ENCODE data around the gene MVB12B. TPM values are rescaled to one million over a fixed set of nuclear protein-coding genes. Genes with fewer than 3 reads are reported as not detected.

The MVB12B gene
- total RNA-seq, 2 experiments from 2014 or later = 2.6 TPM

DNA sequence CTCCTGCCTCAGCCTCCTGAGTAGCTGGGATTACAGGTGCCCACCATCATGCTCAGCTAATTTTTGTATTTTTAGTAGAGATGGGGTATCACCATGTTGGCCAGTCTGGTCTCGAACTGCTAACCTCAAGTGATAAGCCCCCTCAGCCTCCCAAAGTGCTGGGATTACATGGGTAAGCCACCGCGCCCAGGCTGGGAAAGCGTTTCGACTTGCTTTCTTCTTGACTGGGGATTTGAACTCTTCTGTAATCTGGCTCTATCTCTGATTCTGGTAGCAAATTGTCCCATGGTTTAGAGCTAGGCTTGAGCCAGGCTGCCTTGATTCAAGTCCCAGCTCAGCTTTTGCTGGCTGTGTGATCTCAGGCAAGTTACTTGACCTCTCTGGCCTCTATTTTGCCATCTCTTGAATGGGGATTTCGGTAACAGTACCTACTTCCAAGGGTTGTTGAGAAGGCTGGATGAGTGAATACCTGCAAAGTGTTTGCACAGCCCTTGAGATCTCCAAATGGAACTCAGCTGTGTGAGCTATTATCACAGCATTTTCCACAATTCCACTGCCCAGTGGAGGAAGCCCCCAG lies 20.5 kb upstream of the MVB12B start:
- no peaks in the 10 kb centered on the region for H3K36me3 Mint-ChIP-seq (ENCODE audit: low read depth)

DNA sequence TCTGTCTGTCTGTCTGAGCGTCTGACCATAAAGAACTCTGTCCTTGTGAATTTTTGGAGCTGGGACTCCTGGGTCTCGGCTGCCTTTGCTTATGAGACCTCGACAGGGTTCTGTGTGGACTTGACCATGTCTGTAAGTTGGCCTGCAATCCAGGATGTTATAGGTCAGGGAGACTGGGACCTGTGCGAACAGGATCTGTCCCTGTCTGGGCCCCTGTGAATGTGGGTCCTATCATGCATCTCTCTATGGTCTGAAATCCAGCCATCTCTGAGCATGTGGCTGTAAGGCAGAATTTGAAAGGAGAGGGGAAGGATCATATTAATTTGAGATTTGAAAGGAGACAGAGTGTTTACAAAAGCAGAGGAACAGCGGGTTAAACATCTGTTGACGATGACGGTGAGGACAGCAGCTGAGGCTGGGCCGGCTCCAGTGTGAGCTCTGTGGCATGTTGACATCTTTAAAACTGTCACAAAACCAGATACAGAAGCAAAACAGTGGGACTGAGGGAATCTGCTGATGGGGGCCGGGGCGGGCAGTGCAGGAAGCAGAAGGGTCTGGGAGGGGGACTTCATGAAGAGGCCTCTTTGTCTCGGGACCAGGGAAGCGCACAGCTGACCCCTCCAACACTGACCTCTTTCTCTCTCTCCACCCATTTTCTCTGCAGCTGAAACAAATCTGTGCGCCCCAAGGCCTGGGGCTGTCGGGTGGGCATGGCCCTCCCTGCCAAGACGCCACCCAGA lies 19.1 kb upstream of the MVB12B start:
- Mint-ChIP-seq H3K27ac (no peak overlapping the region), H3K27me3 (ENCODE audit: low read depth) (no peaks in the 10 kb centered on the region), H3K9me3 (no peaks in the 10 kb centered on the region), H3K4me1 (ENCODE audit: low read depth) (no peaks in the 10 kb centered on the region), H3K36me3 (ENCODE audit: low read depth) (no peaks in the 10 kb centered on the region), H3K4me3 (no peak overlapping the region)
- intact Hi-C loops (cut with micrococcal nuclease) = no loop called here
- DNase-seq = no peak
- CTCF ChIA-PET = no interaction called here

More for the DNA sequence above, 20.5 kb upstream of the MVB12B start:
- H3K9me3 Mint-ChIP-seq = no peaks in the 10 kb centered on the region
- H3K4me3 Mint-ChIP-seq = no peak overlapping the region
- H3K27me3 Mint-ChIP-seq (ENCODE audit: low read depth) = no peaks in the 10 kb centered on the region
- H3K27ac Mint-ChIP-seq = no peak overlapping the region
- intact Hi-C loops (cut with micrococcal nuclease) = no loop called here
- CTCF ChIA-PET = interaction anchor here (0.6 kb wide), 2 partner anchors 51 to 119 kb away, joined by 3 to 5 read pairs; no protein-coding TSS in a partner anchor
- DNase-seq = no peak
- no peaks in the 10 kb centered on the region for H3K4me1 Mint-ChIP-seq (ENCODE audit: low read depth)

- H3K4me1 Mint-ChIP-seq (ENCODE audit: low read depth) = no peaks in the 10 kb centered on the region
- H3K27me3 Mint-ChIP-seq (ENCODE audit: low read depth) = no peaks in the 10 kb centered on the region
- no peak for DNase-seq
- CTCF ChIA-PET = interaction anchor here (1.0 kb wide), 1 partner anchor 89 kb away, joined by 3 read pairs; no protein-coding TSS in a partner anchor
- H3K27ac Mint-ChIP-seq = no peak overlapping the region
- intact Hi-C loops (cut with micrococcal nuclease) = no loop called here
- no peak overlapping the region for H3K4me3 Mint-ChIP-seq
- H3K9me3 Mint-ChIP-seq = no peaks in the 10 kb centered on the region
- no peaks in the 10 kb centered on the region for H3K36me3 Mint-ChIP-seq (ENCODE audit: low read depth)
These were observed 17.0 kb upstream of the MVB12B start for GRCh38 chr9:126309427-126310189.

- Mint-ChIP-seq H3K4me3 (no peak overlapping the region), H3K27me3 (ENCODE audit: low read depth) (no peaks in the 10 kb centered on the region), H3K9me3 (no peaks in the 10 kb centered on the region), H3K27ac (no peak overlapping the region), H3K36me3 (ENCODE audit: low read depth) (no peaks in the 10 kb centered on the region), H3K4me1 (ENCODE audit: low read depth) (no peaks in the 10 kb centered on the region)
- no peak for DNase-seq
- intact Hi-C loops (cut with micrococcal nuclease) = no loop called here
- CTCF ChIA-PET = no interaction called here
These were observed 13.8 kb upstream of the MVB12B start for GRCh38 chr9:126312584-126313551.

GRCh38 chr9:126316085-126316655 lies 10.5 kb upstream of the MVB12B start:
- DNase-seq = no peak
- intact Hi-C loops (cut with micrococcal nuclease) = no loop called here

GRCh38 chr9:126317513-126317912 lies 9.1 kb upstream of the MVB12B start:
- CTCF ChIA-PET = interaction anchor here (0.6 to 3.4 kb wide), 4 partner anchors 48 to 182 kb away, joined by 3 to 22 read pairs (median 4); no protein-coding TSS in a partner anchor
- peak; percentile 45 for DNase-seq
- intact Hi-C loops (cut with micrococcal nuclease) = loop anchor here (1.0 kb wide), 1 partner anchor 174 kb away; no protein-coding TSS in a partner anchor
- Mint-ChIP-seq H3K9me3 (no peaks in the 10 kb centered on the region), H3K27ac (no peak overlapping the region), H3K36me3 (ENCODE audit: low read depth) (no peaks in the 10 kb centered on the region), H3K4me3 (no peak overlapping the region), H3K4me1 (ENCODE audit: low read depth) (no peaks in the 10 kb centered on the region), H3K27me3 (ENCODE audit: low read depth) (no peaks in the 10 kb centered on the region)

More at GRCh38 chr9:126316085-126316655, 10.5 kb upstream of the MVB12B start:
- CTCF ChIA-PET = interaction anchor here (2.7 to 3.4 kb wide), 2 partner anchors 83 to 176 kb away, joined by 8 to 22 read pairs; no protein-coding TSS in a partner anchor
- no peaks in the 10 kb centered on the region for H3K4me1 Mint-ChIP-seq (ENCODE audit: low read depth)
- H3K36me3 Mint-ChIP-seq (ENCODE audit: low read depth) = no peaks in the 10 kb centered on the region
- no peak overlapping the region for H3K4me3 Mint-ChIP-seq
- H3K9me3 Mint-ChIP-seq = no peaks in the 10 kb centered on the region
- H3K27ac Mint-ChIP-seq = no peak overlapping the region
- no peaks in the 10 kb centered on the region for H3K27me3 Mint-ChIP-seq (ENCODE audit: low read depth)

- no peaks in the 10 kb centered on the region for H3K27me3 Mint-ChIP-seq (ENCODE audit: low read depth)
These were observed 7.8 kb upstream of the MVB12B start for GRCh38 chr9:126318858-126319257.

DNA sequence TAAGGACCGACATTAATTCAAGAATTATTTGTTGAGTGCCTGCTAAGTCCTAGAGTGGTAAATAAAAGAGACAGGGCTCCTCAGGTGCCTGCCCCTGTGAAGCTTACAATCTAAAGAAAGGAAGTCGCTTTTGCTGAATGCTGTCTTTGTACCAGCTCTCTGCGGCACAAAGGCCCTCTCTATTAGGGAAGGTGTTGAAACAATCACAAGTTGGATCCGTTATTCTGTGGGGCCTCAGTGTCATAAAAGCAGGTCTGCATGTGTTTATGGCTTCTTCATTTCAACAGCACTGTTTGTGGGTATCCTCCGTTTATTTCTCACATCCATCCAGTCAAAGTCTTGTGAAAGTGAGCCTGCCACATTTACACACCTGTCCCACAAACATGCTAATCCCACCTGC lies 7.0 kb upstream of the MVB12B start:
- H3K27ac Mint-ChIP-seq = no peak overlapping the region
- CTCF ChIA-PET = interaction anchor here (3.5 kb wide), 1 partner anchor 78 kb away, joined by 17 read pairs; no protein-coding TSS in a partner anchor

More at GRCh38 chr9:126318858-126319257, 7.8 kb upstream of the MVB12B start:
- Mint-ChIP-seq H3K9me3 (peaks cover 3% of the 10 kb centered on the region), H3K4me1 (ENCODE audit: low read depth) (no peaks in the 10 kb centered on the region), H3K36me3 (ENCODE audit: low read depth) (no peaks in the 10 kb centered on the region), H3K27ac (no peak overlapping the region), H3K4me3 (no peak overlapping the region)
- intact Hi-C loops (cut with micrococcal nuclease) = no loop called here
- CTCF ChIA-PET = interaction anchor here (1.0 to 3.4 kb wide), 4 partner anchors 10 to 181 kb away, joined by 3 to 22 read pairs (median 4); no protein-coding TSS in a partner anchor
- no peak for DNase-seq

GRCh38 chr9:126320158-126320922 lies 6.3 kb upstream of the MVB12B start:
- Mint-ChIP-seq H3K9me3 (peaks cover 6% of the 10 kb centered on the region), H3K27me3 (ENCODE audit: low read depth) (peaks cover under 1% of the 10 kb centered on the region), H3K4me1 (ENCODE audit: low read depth) (no peaks in the 10 kb centered on the region), H3K27ac (no peak overlapping the region), H3K4me3 (no peak overlapping the region), H3K36me3 (ENCODE audit: low read depth) (no peaks in the 10 kb centered on the region)
- CTCF ChIA-PET = interaction anchor here (3.5 kb wide), 1 partner anchor 77 kb away, joined by 17 read pairs; no protein-coding TSS in a partner anchor
- intact Hi-C loops (cut with micrococcal nuclease) = no loop called here
- no peak for DNase-seq

More for the DNA sequence above, 7.0 kb upstream of the MVB12B start:
- Mint-ChIP-seq H3K4me1 (ENCODE audit: low read depth) (no peaks in the 10 kb centered on the region), H3K9me3 (peaks cover 6% of the 10 kb centered on the region), H3K36me3 (ENCODE audit: low read depth) (no peaks in the 10 kb centered on the region), H3K4me3 (no peak overlapping the region), H3K27me3 (ENCODE audit: low read depth) (no peaks in the 10 kb centered on the region)
- DNase-seq = no peak
- intact Hi-C loops (cut with micrococcal nuclease) = no loop called here

DNA sequence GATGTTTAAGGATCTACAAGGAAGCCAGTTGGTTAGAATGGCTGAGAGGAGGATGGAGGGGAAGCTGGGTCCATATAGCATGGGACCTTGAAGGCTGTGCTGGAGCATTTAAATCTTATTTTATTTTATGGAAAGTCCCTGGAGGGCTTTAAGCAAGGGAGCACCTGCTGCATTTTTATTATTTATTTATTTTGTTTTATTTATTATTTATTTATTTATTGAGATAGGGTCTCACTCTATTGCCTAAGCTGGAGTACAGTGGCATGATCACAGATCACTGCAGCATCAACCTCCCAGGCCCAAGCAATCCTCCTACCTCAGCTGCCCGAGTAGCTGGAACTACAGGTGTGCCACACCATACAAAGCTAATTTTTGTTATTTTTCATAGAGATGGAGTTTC lies 4.9 kb upstream of the MVB12B start:
- Mint-ChIP-seq H3K27ac (no peak overlapping the region), H3K36me3 (ENCODE audit: low read depth) (no peaks in the 10 kb centered on the region), H3K4me3 (no peak overlapping the region), H3K4me1 (ENCODE audit: low read depth) (no peaks in the 10 kb centered on the region), H3K9me3 (peaks cover 6% of the 10 kb centered on the region), H3K27me3 (ENCODE audit: low read depth) (peaks cover 3% of the 10 kb centered on the region)
- DNase-seq = no peak
- CTCF ChIA-PET = interaction anchor here (3.5 kb wide), 1 partner anchor 76 kb away, joined by 17 read pairs; no protein-coding TSS in a partner anchor
- intact Hi-C loops (cut with micrococcal nuclease) = no loop called here

Measured in activated naive CD4-positive, alpha-beta T cell treated with anti-CD3 and anti-CD28 coated beads for 36 hours (primary cell).